OCI-LY7 (cell line): ENCODE measurements around the gene KCNK15.

Experiments
- EZH2phosphoT487 ChIP-seq: fragments of 200-600 bp; sonication (generic); IDR thresholded peaks from 2 replicates; pipeline ENCODE4 v1.6.1; 2018; ENCODE audit warnings: low read depth, borderline replicate concordance, mild to moderate bottlenecking, mixed run types, antibody characterized with exemption, low read length, moderate library complexity, mixed read lengths
- TF ChIP-seq, protein P1 (sequence below): fragments of 200-600 bp; sonication (generic); conservative IDR thresholded peaks from 2 replicates; pipeline ENCODE4 v1.5.1; 2014; ENCODE audit warnings: mild to moderate bottlenecking, antibody characterized with exemption, low read length, moderate library complexity, mixed read lengths

DNA sequence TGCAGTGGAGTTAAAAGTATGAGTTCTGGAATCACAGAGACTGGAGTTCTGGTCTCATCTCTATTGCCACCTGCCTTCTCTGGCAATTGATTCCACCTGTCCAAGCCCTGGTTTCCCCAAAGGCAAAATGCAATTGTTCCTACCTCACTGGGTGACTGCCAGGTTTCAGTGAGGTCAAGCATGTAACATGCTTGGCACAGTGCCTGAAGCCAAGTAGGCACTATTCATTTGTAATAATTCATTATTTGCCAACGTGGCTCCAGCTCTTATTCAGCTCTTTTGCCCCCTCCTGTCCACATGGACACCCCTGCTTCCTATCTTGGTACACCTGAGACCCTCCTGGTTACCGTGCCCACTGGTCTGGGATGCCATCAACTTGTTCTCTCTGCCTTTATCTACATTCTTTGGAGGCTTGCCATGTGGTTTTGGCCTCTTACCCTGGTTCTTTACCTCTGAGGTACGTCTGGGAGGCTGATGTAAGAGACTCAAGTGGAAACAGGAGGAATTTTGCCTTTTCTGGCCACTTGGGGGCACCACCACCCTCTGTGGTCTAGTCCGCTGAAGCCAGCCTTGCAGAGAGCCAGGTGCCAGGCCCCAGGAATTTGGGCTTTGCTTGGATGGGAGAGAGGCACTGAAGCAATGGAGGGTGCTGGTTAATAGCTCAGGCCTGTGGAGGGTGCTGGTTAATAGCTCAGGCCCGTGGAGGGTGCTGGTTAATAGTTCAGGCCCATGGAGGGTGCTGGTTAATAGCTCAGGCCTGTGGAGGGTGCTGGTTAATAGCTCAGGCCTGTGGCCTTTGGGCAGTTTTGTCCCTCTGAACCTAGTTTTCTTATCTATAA, 1.7 kb downstream of the KCNK15 start:
- TF ChIP-seq, protein P1, sequence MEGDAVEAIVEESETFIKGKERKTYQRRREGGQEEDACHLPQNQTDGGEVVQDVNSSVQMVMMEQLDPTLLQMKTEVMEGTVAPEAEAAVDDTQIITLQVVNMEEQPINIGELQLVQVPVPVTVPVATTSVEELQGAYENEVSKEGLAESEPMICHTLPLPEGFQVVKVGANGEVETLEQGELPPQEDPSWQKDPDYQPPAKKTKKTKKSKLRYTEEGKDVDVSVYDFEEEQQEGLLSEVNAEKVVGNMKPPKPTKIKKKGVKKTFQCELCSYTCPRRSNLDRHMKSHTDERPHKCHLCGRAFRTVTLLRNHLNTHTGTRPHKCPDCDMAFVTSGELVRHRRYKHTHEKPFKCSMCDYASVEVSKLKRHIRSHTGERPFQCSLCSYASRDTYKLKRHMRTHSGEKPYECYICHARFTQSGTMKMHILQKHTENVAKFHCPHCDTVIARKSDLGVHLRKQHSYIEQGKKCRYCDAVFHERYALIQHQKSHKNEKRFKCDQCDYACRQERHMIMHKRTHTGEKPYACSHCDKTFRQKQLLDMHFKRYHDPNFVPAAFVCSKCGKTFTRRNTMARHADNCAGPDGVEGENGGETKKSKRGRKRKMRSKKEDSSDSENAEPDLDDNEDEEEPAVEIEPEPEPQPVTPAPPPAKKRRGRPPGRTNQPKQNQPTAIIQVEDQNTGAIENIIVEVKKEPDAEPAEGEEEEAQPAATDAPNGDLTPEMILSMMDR = peak; percentile 94
- TF ChIP-seq EZH2phosphoT487 = no peak
